Neural progenitor cell (in vitro differentiated cells): ENCODE data around the gene MST1R. TPM values are rescaled to one million over a fixed set of nuclear protein-coding genes. Genes with fewer than 3 reads are reported as not detected.

Experiments used
- DNase-seq: peaks from one replicate; pipeline ENCODE4 v3.0.0-alpha.2; 2016; ENCODE audit warnings: low spot score
- H2AFZ ChIP-seq: fragments of 200-600 bp; sonication (generic); replicated peaks from 2 replicates; pipeline ENCODE4 v1.6.1; 2016; ENCODE audit warnings: antibody characterized with exemption
- H3F3A ChIP-seq: fragments of 200-600 bp; sonication (generic); 2 replicates; pipeline ENCODE4 v1.6.1; 2016; ENCODE audit warnings: antibody characterized with exemption, low read depth
- H3K27ac ChIP-seq: fragments of 200-600 bp; sonication (generic); 2 replicates; pipeline ENCODE4 v1.5.1; 2016; ENCODE audit warnings: mild to moderate bottlenecking
- H3K27me3 ChIP-seq: fragments of 200-600 bp; sonication (generic); 2 replicates; pipeline ENCODE4 v1.6.1; 2016; ENCODE audit warnings: mild to moderate bottlenecking, moderate library complexity
- H3K36me3 ChIP-seq: fragments of 200-600 bp; sonication (generic); 2 replicates; pipeline ENCODE4 v1.5.1; 2016
- H3K4me1 ChIP-seq: fragments of 200-600 bp; sonication (generic); 2 replicates; pipeline ENCODE4 v1.6.1; 2016; ENCODE audit warnings: mixed run types
- H3K4me2 ChIP-seq: fragments of 200-600 bp; sonication (generic); 2 replicates; pipeline ENCODE4 v1.6.1; 2016
- H3K4me3 ChIP-seq: fragments of 200-600 bp; sonication (generic); 2 replicates; pipeline ENCODE4 v1.5.1; 2016
- H3K79me2 ChIP-seq: fragments of 200-600 bp; sonication (generic); 2 replicates; pipeline ENCODE4 v1.6.1; 2016; ENCODE audit warnings: low read depth
- H3K9ac ChIP-seq: fragments of 200-600 bp; sonication (generic); 2 replicates; pipeline ENCODE4 v1.6.1; 2016
- H3K9me3 ChIP-seq: fragments of 200-600 bp; sonication (generic); 2 replicates; pipeline ENCODE4 v1.5.1; 2016; ENCODE audit warnings: low read depth
- H4K20me1 ChIP-seq: fragments of 200-600 bp; sonication (generic); 2 replicates; pipeline ENCODE4 v1.6.1; 2016; ENCODE audit warnings: low read depth
- H3K27ac Mint-ChIP-seq: 3 replicates; pipeline ENCODE4 v1.8.0; 2021; ENCODE audit warnings: mixed read lengths
- H3K27me3 Mint-ChIP-seq: 2 replicates; pipeline ENCODE4 v1.8.0; 2022; ENCODE audit warnings: low read depth, mild to moderate bottlenecking, inconsistent platforms, moderate library complexity, mixed read lengths; ENCODE audit not compliant: insufficient read depth
- H3K36me3 Mint-ChIP-seq: 3 replicates; pipeline ENCODE4 v1.8.0; 2021; ENCODE audit warnings: mixed read lengths
- H3K4me1 Mint-ChIP-seq: 3 replicates; pipeline ENCODE4 v1.8.0; 2021; ENCODE audit warnings: mixed read lengths
- H3K4me3 Mint-ChIP-seq: 3 replicates; pipeline ENCODE4 v1.8.0; 2021; ENCODE audit warnings: mild to moderate bottlenecking, moderate library complexity, mixed read lengths
- H3K9me3 Mint-ChIP-seq: 3 replicates; pipeline ENCODE4 v1.8.0; 2020; ENCODE audit warnings: mixed read lengths
- EZH2 ChIP-seq: fragments of 200-600 bp; sonication (generic); IDR thresholded peaks from 2 replicates; pipeline ENCODE4 v1.6.1; 2017; ENCODE audit warnings: antibody characterized with exemption, mild to moderate bottlenecking, moderate library complexity
- EZH2phosphoT487 ChIP-seq: fragments of 200-600 bp; sonication (generic); IDR thresholded peaks from 2 replicates; pipeline ENCODE4 v1.6.1; 2017; ENCODE audit warnings: antibody characterized with exemption
- total RNA-seq: library from RNA; depleted of rRNA; stranded (reverse); fragments of >200 nt; gene quantifications from 2 replicates; pipeline ENCODE4 v1.2.3, GENCODE V29; 2015; ENCODE audit warnings: low replicate concordance
- TF ChIP-seq, protein P1 (sequence below): fragments of 200-600 bp; sonication (generic); IDR thresholded peaks from 2 replicates; pipeline ENCODE4 v1.5.1; 2017; ENCODE audit warnings: antibody characterized with exemption, mild to moderate bottlenecking

The MST1R gene
- total RNA-seq, 1 donor from 2014 or later, result 0.32 TPM

DNA sequence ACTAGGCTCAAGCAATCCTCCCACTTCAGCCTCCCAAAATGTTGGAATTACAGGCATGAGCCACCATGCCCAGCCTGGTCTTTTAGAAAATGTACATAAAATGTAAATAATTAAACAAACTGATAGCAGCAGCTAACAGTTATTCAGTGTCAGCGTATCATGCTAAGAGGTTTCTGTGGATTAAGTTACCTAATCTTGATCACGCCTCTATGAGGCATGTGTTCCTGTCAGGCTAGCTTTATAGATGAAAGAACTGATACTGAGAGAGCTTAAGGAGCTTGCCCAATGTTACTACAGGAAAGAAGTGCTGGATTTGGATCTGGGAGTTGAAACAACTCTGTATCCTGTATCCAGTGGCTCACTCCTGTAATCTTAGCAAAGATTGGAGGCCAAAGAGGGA lies 11.2 kb upstream of the MST1R start:
- Histone ChIP-seq H3K36me3 (no peaks in the 10 kb centered on the region), H3K79me2 (no peaks in the 10 kb centered on the region), H3K4me2 (no peak overlapping the region), H3F3A (peaks cover 8% of the 10 kb centered on the region), H4K20me1 (no peaks in the 10 kb centered on the region), H3K27ac (no peak overlapping the region), H3K9ac (no peak overlapping the region), H3K27me3 (peaks cover 5% of the 10 kb centered on the region), H2AFZ (no peak overlapping the region), H3K4me3 (no peak overlapping the region), H3K4me1 (no peaks in the 10 kb centered on the region), H3K9me3 (no peaks in the 10 kb centered on the region)
- Mint-ChIP-seq H3K9me3 (no peaks in the 10 kb centered on the region), H3K4me3 (no peak overlapping the region), H3K27ac (no peak overlapping the region), H3K36me3 (peaks cover 5% of the 10 kb centered on the region), H3K27me3 (peaks cover 2% of the 10 kb centered on the region), H3K4me1 (peaks cover 3% of the 10 kb centered on the region)
- no peak for DNase-seq
- TF ChIP-seq EZH2phosphoT487 (no peak), EZH2 (no peak)
- TF ChIP-seq, protein P1, sequence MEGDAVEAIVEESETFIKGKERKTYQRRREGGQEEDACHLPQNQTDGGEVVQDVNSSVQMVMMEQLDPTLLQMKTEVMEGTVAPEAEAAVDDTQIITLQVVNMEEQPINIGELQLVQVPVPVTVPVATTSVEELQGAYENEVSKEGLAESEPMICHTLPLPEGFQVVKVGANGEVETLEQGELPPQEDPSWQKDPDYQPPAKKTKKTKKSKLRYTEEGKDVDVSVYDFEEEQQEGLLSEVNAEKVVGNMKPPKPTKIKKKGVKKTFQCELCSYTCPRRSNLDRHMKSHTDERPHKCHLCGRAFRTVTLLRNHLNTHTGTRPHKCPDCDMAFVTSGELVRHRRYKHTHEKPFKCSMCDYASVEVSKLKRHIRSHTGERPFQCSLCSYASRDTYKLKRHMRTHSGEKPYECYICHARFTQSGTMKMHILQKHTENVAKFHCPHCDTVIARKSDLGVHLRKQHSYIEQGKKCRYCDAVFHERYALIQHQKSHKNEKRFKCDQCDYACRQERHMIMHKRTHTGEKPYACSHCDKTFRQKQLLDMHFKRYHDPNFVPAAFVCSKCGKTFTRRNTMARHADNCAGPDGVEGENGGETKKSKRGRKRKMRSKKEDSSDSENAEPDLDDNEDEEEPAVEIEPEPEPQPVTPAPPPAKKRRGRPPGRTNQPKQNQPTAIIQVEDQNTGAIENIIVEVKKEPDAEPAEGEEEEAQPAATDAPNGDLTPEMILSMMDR, result no peak

DNA sequence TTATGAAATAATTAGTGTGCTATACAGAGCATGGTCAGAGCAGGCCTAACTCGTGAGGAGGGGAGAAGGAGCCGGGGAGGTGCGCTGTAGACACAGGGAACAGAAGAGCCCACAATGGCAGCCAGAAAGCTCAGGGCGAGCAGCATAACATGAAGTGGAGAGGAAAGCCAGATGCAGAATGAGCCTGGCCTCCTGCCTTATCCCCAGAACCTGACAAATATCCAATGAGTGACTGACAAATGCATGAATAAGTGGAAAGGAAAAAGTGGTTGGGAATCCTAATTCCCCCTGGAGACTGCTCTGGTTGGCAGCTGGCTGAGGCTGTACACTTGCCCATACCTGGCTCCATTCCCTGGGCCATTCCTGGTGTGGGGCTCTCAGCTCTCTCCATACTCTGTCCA lies 9.2 kb upstream of the MST1R start:
- Histone ChIP-seq H3K9ac (no peak overlapping the region), H3K4me2 (no peak overlapping the region), H3K4me1 (no peaks in the 10 kb centered on the region), H2AFZ (no peak overlapping the region), H4K20me1 (no peaks in the 10 kb centered on the region), H3K79me2 (no peaks in the 10 kb centered on the region), H3K4me3 (no peak overlapping the region), H3F3A (peaks cover 11% of the 10 kb centered on the region), H3K36me3 (no peaks in the 10 kb centered on the region), H3K9me3 (no peaks in the 10 kb centered on the region), H3K27me3 (peaks cover 10% of the 10 kb centered on the region), H3K27ac (no peak overlapping the region)
- Mint-ChIP-seq H3K4me3 (no peak overlapping the region), H3K36me3 (peaks cover 5% of the 10 kb centered on the region), H3K9me3 (no peaks in the 10 kb centered on the region), H3K27me3 (peaks cover 4% of the 10 kb centered on the region), H3K4me1 (peaks cover 3% of the 10 kb centered on the region), H3K27ac (no peak overlapping the region)
- no peak for DNase-seq
- TF ChIP-seq, protein P1, result no peak
- TF ChIP-seq EZH2phosphoT487, result no peak
- no peak for TF ChIP-seq EZH2

GRCh38 chr3:49911611-49912010 lies 7.9 kb upstream of the MST1R start:
- Histone ChIP-seq H3K9me3 (no peaks in the 10 kb centered on the region), H3K4me3 (no peak overlapping the region), H3K4me2 (no peak overlapping the region), H3K79me2 (no peaks in the 10 kb centered on the region), H3K9ac (no peak overlapping the region), H2AFZ (no peak overlapping the region), H3F3A (peaks cover 11% of the 10 kb centered on the region), H3K4me1 (no peaks in the 10 kb centered on the region), H3K36me3 (no peaks in the 10 kb centered on the region), H3K27me3 (peaks cover 10% of the 10 kb centered on the region), H4K20me1 (no peaks in the 10 kb centered on the region), H3K27ac (no peak overlapping the region)
- Mint-ChIP-seq H3K9me3 (no peaks in the 10 kb centered on the region), H3K27ac (no peak overlapping the region), H3K36me3 (peaks cover 5% of the 10 kb centered on the region), H3K4me1 (peaks cover 3% of the 10 kb centered on the region), H3K27me3 (peaks cover 4% of the 10 kb centered on the region), H3K4me3 (no peak overlapping the region)
- TF ChIP-seq EZH2 (no peak), EZH2phosphoT487 (no peak)
- TF ChIP-seq, protein P1, result no peak
- no peak for DNase-seq

DNA sequence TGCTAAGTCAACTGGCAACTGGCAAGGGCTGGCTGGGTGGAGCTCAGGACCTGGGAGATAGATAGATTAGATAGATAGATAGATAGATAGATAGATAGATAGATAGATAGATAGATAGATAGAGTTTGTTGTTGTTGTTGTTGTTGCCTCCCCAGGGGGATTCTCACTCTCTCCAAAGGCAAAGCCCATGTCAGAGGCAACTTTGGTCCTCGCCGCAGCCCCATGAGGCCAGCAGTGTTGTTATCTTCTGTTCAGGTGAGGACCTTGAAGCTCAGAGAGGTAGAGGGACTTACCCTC lies 7.4 kb upstream of the MST1R start:
- H2AFZ ChIP-seq, result no peak overlapping the region
- no peaks in the 10 kb centered on the region for H3K9me3 ChIP-seq
- Mint-ChIP-seq H3K9me3 (no peaks in the 10 kb centered on the region), H3K27me3 (peaks cover 4% of the 10 kb centered on the region), H3K4me3 (no peak overlapping the region), H3K4me1 (peaks cover 5% of the 10 kb centered on the region), H3K36me3 (peaks cover 5% of the 10 kb centered on the region), H3K27ac (no peak overlapping the region)
- H3F3A ChIP-seq, result peaks cover 11% of the 10 kb centered on the region
- no peak overlapping the region for H3K27ac ChIP-seq
- H3K79me2 ChIP-seq, result no peaks in the 10 kb centered on the region
- no peaks in the 10 kb centered on the region for H4K20me1 ChIP-seq
- H3K4me1 ChIP-seq, result peaks cover 1% of the 10 kb centered on the region
- no peak overlapping the region for H3K4me3 ChIP-seq
- H3K4me2 ChIP-seq, result peak overlapping the region; percentile 69
- peaks cover 10% of the 10 kb centered on the region for H3K27me3 ChIP-seq
- TF ChIP-seq EZH2phosphoT487 (no peak), EZH2 (no peak)
- TF ChIP-seq, protein P1, result no peak
- no peak for DNase-seq
- H3K36me3 ChIP-seq, result no peaks in the 10 kb centered on the region
- H3K9ac ChIP-seq, result no peak overlapping the region
